HL-60 (cell line): Measurements from ENCODE around the gene ICAM5.

ENCODE experiments used
- DNase-seq, 2 experiments: peaks; one replicate each; pipeline ENCODE4 v3.0.0-alpha.2; 2010 to 2020; ENCODE audit warnings: low read depth in 1 of 2, low spot score in 1 of 2
- H3K27ac ChIP-seq: fragments of 250-450 bp; sonication (Bioruptor Pico); replicated peaks from 2 replicates; pipeline ENCODE4 v1.5.1; 2020; ENCODE audit warnings: mild to moderate bottlenecking, moderate library complexity
- H3K27me3 ChIP-seq: fragments of 250-450 bp; sonication (Bioruptor Pico); 2 replicates; pipeline ENCODE4 v1.5.1; 2021; ENCODE audit warnings: mild to moderate bottlenecking, moderate library complexity; ENCODE audit not compliant: insufficient read depth, poor library complexity, severe bottlenecking
- H3K4me3 ChIP-seq: replicated peaks from 2 replicates; pipeline ENCODE4 v1.5.1; 2011; ENCODE audit warnings: mild to moderate bottlenecking, control low read depth, low read length; ENCODE audit not compliant: insufficient read depth
- CTCF ChIP-seq: IDR thresholded peaks from one replicate; pipeline ENCODE4 v1.5.1; 2011; ENCODE audit warnings: low read length, control low read depth, inconsistent platforms; ENCODE audit not compliant: insufficient read depth
- GABPA ChIP-seq: IDR thresholded peaks from 2 replicates; pipeline ENCODE4 v1.6.1; 2012; ENCODE audit warnings: low read depth
- POLR2AphosphoS5 ChIP-seq: IDR thresholded peaks from 2 replicates; pipeline ENCODE4 v1.6.1; 2012; ENCODE audit warnings: low read depth
- SPI1 ChIP-seq: IDR thresholded peaks from 2 replicates; pipeline ENCODE4 v1.6.1; 2012; ENCODE audit warnings: low read depth, mild to moderate bottlenecking, borderline replicate concordance
- TF ChIP-seq, protein P1 (sequence below): IDR thresholded peaks from 2 replicates; pipeline ENCODE4 v1.6.1; 2012; ENCODE audit warnings: low read depth; ENCODE audit not compliant: insufficient replicate concordance

The ICAM5 gene

DNA sequence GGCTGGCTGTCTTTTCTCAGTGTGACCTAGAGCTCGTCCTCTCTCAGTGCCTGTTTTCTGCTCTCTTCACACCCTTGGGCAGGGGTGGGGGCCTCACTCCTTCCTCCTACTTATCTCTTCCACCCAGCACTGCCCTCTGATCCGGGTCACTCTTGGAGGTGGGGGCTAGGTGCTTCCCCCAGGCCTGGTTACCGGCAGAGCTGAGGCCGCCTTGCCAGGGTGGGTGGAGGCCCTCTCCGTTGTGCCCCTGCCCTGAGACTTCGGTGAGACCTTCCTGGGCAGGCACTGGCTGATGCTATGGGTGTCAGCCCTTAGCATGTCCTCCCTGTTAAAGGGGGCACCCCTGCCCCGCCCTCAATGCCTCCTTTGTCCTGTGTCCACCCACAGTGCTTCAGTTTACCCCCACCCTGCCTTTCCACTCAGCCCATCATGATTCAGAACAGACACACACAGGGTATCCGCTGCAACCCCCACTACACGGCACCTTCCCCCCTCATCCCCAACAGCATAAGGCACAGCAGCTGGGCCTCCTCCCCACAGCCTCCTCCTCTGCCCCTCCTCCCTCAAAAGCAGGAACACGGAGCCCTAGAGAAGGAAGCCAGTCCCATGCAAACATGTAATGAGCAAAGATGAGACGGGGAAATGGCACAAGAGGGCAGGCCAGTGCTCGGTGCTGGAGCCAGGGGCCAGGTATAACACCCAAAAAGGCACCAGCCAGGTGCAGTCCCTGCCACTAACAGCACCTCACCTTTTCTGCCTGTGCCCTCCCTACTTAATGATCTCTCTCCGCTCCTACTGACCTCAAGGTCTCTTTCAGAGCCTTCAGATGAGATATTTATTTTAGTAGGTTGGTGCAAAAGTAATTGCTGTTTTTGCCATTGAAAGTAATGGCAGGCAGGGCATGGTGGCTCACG, 10.1 kb downstream of the ICAM5 start:
- Histone ChIP-seq H3K27me3 (peaks cover 12% of the 10 kb centered on the region), H3K4me3 (no peak overlapping the region), H3K27ac (no peak overlapping the region)
- no peak; the same call in 1 of the 2 replicates for TF ChIP-seq SPI1
- no peak for TF ChIP-seq GABPA
- TF ChIP-seq CTCF, result no peak
- TF ChIP-seq, protein P1, sequence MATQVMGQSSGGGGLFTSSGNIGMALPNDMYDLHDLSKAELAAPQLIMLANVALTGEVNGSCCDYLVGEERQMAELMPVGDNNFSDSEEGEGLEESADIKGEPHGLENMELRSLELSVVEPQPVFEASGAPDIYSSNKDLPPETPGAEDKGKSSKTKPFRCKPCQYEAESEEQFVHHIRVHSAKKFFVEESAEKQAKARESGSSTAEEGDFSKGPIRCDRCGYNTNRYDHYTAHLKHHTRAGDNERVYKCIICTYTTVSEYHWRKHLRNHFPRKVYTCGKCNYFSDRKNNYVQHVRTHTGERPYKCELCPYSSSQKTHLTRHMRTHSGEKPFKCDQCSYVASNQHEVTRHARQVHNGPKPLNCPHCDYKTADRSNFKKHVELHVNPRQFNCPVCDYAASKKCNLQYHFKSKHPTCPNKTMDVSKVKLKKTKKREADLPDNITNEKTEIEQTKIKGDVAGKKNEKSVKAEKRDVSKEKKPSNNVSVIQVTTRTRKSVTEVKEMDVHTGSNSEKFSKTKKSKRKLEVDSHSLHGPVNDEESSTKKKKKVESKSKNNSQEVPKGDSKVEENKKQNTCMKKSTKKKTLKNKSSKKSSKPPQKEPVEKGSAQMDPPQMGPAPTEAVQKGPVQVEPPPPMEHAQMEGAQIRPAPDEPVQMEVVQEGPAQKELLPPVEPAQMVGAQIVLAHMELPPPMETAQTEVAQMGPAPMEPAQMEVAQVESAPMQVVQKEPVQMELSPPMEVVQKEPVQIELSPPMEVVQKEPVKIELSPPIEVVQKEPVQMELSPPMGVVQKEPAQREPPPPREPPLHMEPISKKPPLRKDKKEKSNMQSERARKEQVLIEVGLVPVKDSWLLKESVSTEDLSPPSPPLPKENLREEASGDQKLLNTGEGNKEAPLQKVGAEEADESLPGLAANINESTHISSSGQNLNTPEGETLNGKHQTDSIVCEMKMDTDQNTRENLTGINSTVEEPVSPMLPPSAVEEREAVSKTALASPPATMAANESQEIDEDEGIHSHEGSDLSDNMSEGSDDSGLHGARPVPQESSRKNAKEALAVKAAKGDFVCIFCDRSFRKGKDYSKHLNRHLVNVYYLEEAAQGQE, result no peak
- TF ChIP-seq POLR2AphosphoS5, result no peak
- DNase-seq, result peak in 1 of 2 experiments; percentile 80

- Histone ChIP-seq H3K27me3 (no peaks in the 10 kb centered on the region), H3K27ac (peak overlapping the region; percentile 64), H3K4me3 (no peak overlapping the region)
- DNase-seq, result peak; percentile 66 to 88
- TF ChIP-seq, protein P1, result no peak
- TF ChIP-seq CTCF (no peak), GABPA (no peak), SPI1 (peak; percentile 27; the same call in 1 of the 2 replicates), POLR2AphosphoS5 (peak; percentile 37; the same call in 1 of the 2 replicates)
Measured at GRCh38 chr19:10305139-10305806, 15.5 kb downstream of the ICAM5 start.

- no peak for DNase-seq
- Histone ChIP-seq H3K4me3 (no peak overlapping the region), H3K27ac (peak overlapping the region; percentile 64), H3K27me3 (no peaks in the 10 kb centered on the region)
- TF ChIP-seq POLR2AphosphoS5, result no peak
- TF ChIP-seq CTCF, result no peak
- no peak for TF ChIP-seq SPI1
- TF ChIP-seq, protein P1, result no peak
- no peak for TF ChIP-seq GABPA
Measured at GRCh38 chr19:10306327-10306726, 16.6 kb downstream of the ICAM5 start.
